ENCODE data around the gene SKOR1.

The SKOR1 gene

GRCh38 chr15:67786646-67787045, 38.7 kb upstream of the SKOR1 start:
- no peak for DNase-seq
- H3K27ac Mint-ChIP-seq: no peak overlapping the region
- no peaks in the 10 kb centered on the region for H3K27me3 Mint-ChIP-seq
- no peak overlapping the region for H3K4me3 Mint-ChIP-seq
- peaks cover 33% of the 10 kb centered on the region for H3K4me1 Mint-ChIP-seq (ENCODE audit: low read depth)
- no peaks in the 10 kb centered on the region for H3K9me3 Mint-ChIP-seq
- H3K36me3 Mint-ChIP-seq (ENCODE audit: low read depth): peaks cover 13% of the 10 kb centered on the region

GRCh38 chr15:67788986-67789385, 36.3 kb upstream of the SKOR1 start:
- H3K4me3 Mint-ChIP-seq: no peak overlapping the region
- peaks cover 29% of the 10 kb centered on the region for H3K36me3 Mint-ChIP-seq (ENCODE audit: low read depth)

GRCh38 chr15:67790610-67791319, 34.5 kb upstream of the SKOR1 start:
- no peak overlapping the region for H3K4me3 Mint-ChIP-seq
- no peak for DNase-seq
- peaks cover 13% of the 10 kb centered on the region for H3K9me3 Mint-ChIP-seq
- no peaks in the 10 kb centered on the region for H3K27me3 Mint-ChIP-seq
- H3K36me3 Mint-ChIP-seq (ENCODE audit: low read depth): peaks cover 44% of the 10 kb centered on the region
- H3K4me1 Mint-ChIP-seq (ENCODE audit: low read depth): peaks cover 7% of the 10 kb centered on the region
- H3K27ac Mint-ChIP-seq: no peak overlapping the region

More at GRCh38 chr15:67788986-67789385, 36.3 kb upstream of the SKOR1 start:
- Mint-ChIP-seq H3K27me3 (no peaks in the 10 kb centered on the region), H3K27ac (no peak overlapping the region), H3K4me1 (ENCODE audit: low read depth) (peaks cover 15% of the 10 kb centered on the region), H3K9me3 (peaks cover 3% of the 10 kb centered on the region)
- no peak for DNase-seq

- Mint-ChIP-seq H3K4me1 (ENCODE audit: low read depth) (peaks cover 7% of the 10 kb centered on the region), H3K27me3 (no peaks in the 10 kb centered on the region), H3K36me3 (ENCODE audit: low read depth) (peaks cover 50% of the 10 kb centered on the region), H3K9me3 (peaks cover 13% of the 10 kb centered on the region), H3K4me3 (no peak overlapping the region), H3K27ac (no peak overlapping the region)
- DNase-seq: no peak
Observed at GRCh38 chr15:67792250-67792942, 32.9 kb upstream of the SKOR1 start.

- DNase-seq: peak; percentile 54
- H3K9me3 Mint-ChIP-seq: peaks cover 13% of the 10 kb centered on the region
- H3K27ac Mint-ChIP-seq: no peak overlapping the region
- peaks cover 51% of the 10 kb centered on the region for H3K36me3 Mint-ChIP-seq (ENCODE audit: low read depth)
- no peaks in the 10 kb centered on the region for H3K27me3 Mint-ChIP-seq
- peaks cover 7% of the 10 kb centered on the region for H3K4me1 Mint-ChIP-seq (ENCODE audit: low read depth)
- H3K4me3 Mint-ChIP-seq: no peak overlapping the region
Observed at GRCh38 chr15:67794832-67795574, 30.3 kb upstream of the SKOR1 start.

- Mint-ChIP-seq H3K9me3 (peaks cover 13% of the 10 kb centered on the region), H3K36me3 (ENCODE audit: low read depth) (peaks cover 41% of the 10 kb centered on the region), H3K4me3 (no peak overlapping the region), H3K4me1 (ENCODE audit: low read depth) (peaks cover 7% of the 10 kb centered on the region), H3K27me3 (no peaks in the 10 kb centered on the region), H3K27ac (no peak overlapping the region)
- no peak for DNase-seq
Observed at GRCh38 chr15:67796196-67797127, 28.8 kb upstream of the SKOR1 start.

GRCh38 chr15:67799801-67800205, 25.5 kb upstream of the SKOR1 start:
- Mint-ChIP-seq H3K9me3 (peaks cover 6% of the 10 kb centered on the region), H3K27me3 (no peaks in the 10 kb centered on the region), H3K36me3 (ENCODE audit: low read depth) (peaks cover 16% of the 10 kb centered on the region), H3K4me1 (ENCODE audit: low read depth) (peaks cover 3% of the 10 kb centered on the region), H3K4me3 (no peak overlapping the region), H3K27ac (no peak overlapping the region)
- DNase-seq: no peak

GRCh38 chr15:67801142-67801541, 24.2 kb upstream of the SKOR1 start:
- DNase-seq: no peak
- Mint-ChIP-seq H3K4me1 (ENCODE audit: low read depth) (no peaks in the 10 kb centered on the region), H3K9me3 (no peaks in the 10 kb centered on the region), H3K36me3 (ENCODE audit: low read depth) (peaks cover 8% of the 10 kb centered on the region), H3K27me3 (no peaks in the 10 kb centered on the region), H3K4me3 (no peak overlapping the region), H3K27ac (no peak overlapping the region)

GRCh38 chr15:67801926-67802914, 23.1 kb upstream of the SKOR1 start:
- Mint-ChIP-seq H3K4me3 (no peak overlapping the region), H3K9me3 (no peaks in the 10 kb centered on the region), H3K27me3 (no peaks in the 10 kb centered on the region), H3K27ac (no peak overlapping the region), H3K36me3 (ENCODE audit: low read depth) (peaks cover 9% of the 10 kb centered on the region), H3K4me1 (ENCODE audit: low read depth) (no peaks in the 10 kb centered on the region)
- DNase-seq: no peak

- no peak overlapping the region for H3K27ac Mint-ChIP-seq
- no peaks in the 10 kb centered on the region for H3K27me3 Mint-ChIP-seq
- H3K9me3 Mint-ChIP-seq: no peaks in the 10 kb centered on the region
- peaks cover 10% of the 10 kb centered on the region for H3K36me3 Mint-ChIP-seq (ENCODE audit: low read depth)
- no peaks in the 10 kb centered on the region for H3K4me1 Mint-ChIP-seq (ENCODE audit: low read depth)
- no peak overlapping the region for H3K4me3 Mint-ChIP-seq
- no peak for DNase-seq
Observed at GRCh38 chr15:67803299-67803698, 22.0 kb upstream of the SKOR1 start.

GRCh38 chr15:67803996-67804843, 21.1 kb upstream of the SKOR1 start:
- Mint-ChIP-seq H3K36me3 (ENCODE audit: low read depth) (peaks cover 10% of the 10 kb centered on the region), H3K4me1 (ENCODE audit: low read depth) (no peaks in the 10 kb centered on the region), H3K4me3 (no peak overlapping the region), H3K9me3 (no peaks in the 10 kb centered on the region), H3K27ac (no peak overlapping the region), H3K27me3 (no peaks in the 10 kb centered on the region)
- no peak for DNase-seq

- Mint-ChIP-seq H3K36me3 (ENCODE audit: low read depth) (peaks cover 12% of the 10 kb centered on the region), H3K9me3 (no peaks in the 10 kb centered on the region), H3K4me3 (no peak overlapping the region), H3K27ac (no peak overlapping the region), H3K27me3 (no peaks in the 10 kb centered on the region), H3K4me1 (ENCODE audit: low read depth) (no peaks in the 10 kb centered on the region)
- DNase-seq: no peak
Observed at GRCh38 chr15:67805008-67805665, 20.2 kb upstream of the SKOR1 start.

Measured in activated T-cell treated with anti-CD3 and anti-CD28 coated beads, Interleukin-2, amount 50 U/mL, for 24 hours (primary cell).